WERI-Rb-1 (cell line): ENCODE measurements around the gene XPOT.

Source experiments
- DNase-seq: peaks from one replicate; pipeline ENCODE4 v3.0.0-alpha.2; 2020
- H3K27ac ChIP-seq: fragments of 250-450 bp; sonication (Bioruptor Pico); 2 replicates; pipeline ENCODE4 v1.5.1; 2020; ENCODE audit warnings: mild to moderate bottlenecking, moderate library complexity
- H3K27me3 ChIP-seq: fragments of 250-450 bp; sonication (Bioruptor Pico); 2 replicates; pipeline ENCODE4 v1.5.1; 2021; ENCODE audit warnings: mild to moderate bottlenecking, low read depth, moderate library complexity; ENCODE audit not compliant: insufficient read depth, severe bottlenecking
- H3K36me3 ChIP-seq: fragments of 250-450 bp; sonication (Bioruptor Pico); 2 replicates; pipeline ENCODE4 v1.5.1; 2020; ENCODE audit warnings: mild to moderate bottlenecking, moderate library complexity
- H3K4me3 ChIP-seq: 2 replicates; pipeline ENCODE4 v1.5.1; 2011; ENCODE audit warnings: low read depth, mild to moderate bottlenecking, control low read depth, low read length
- H3K9me3 ChIP-seq: fragments of 250-450 bp; sonication (Bioruptor Pico); 2 replicates; pipeline ENCODE4 v1.5.1; 2021; ENCODE audit warnings: mild to moderate bottlenecking, moderate library complexity; ENCODE audit not compliant: severe bottlenecking
- TF ChIP-seq, protein P1 (sequence below): IDR thresholded peaks from 2 replicates; pipeline ENCODE4 v1.5.1; 2011; ENCODE audit warnings: low read depth, mild to moderate bottlenecking, control low read depth, inconsistent platforms, low read length

The XPOT gene

DNA sequence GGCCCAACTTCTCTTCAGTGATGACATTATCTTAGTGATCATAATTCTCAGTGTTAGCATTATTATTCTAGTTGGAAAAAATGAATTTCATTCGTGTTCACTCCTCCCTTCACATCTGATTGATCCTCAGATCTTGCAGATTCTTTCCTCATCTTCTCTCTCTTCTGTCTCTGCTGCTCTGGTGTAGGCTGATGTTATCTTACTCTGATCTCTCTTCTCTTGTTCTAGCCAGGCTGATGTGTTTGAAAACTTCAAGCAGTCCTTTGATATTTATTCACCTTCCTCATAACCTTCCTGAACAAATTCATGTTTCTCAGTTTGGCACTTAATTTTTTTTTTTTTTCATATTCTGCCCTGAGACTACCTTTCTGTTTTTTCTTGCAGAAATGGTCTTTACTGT is 42.1 kb downstream of the XPOT start:
- Histone ChIP-seq H3K36me3 (peaks cover 57% of the 10 kb centered on the region), H3K9me3 (no peaks in the 10 kb centered on the region), H3K27ac (no peak overlapping the region), H3K4me3 (no peak overlapping the region), H3K27me3 (no peaks in the 10 kb centered on the region)
- TF ChIP-seq, protein P1, sequence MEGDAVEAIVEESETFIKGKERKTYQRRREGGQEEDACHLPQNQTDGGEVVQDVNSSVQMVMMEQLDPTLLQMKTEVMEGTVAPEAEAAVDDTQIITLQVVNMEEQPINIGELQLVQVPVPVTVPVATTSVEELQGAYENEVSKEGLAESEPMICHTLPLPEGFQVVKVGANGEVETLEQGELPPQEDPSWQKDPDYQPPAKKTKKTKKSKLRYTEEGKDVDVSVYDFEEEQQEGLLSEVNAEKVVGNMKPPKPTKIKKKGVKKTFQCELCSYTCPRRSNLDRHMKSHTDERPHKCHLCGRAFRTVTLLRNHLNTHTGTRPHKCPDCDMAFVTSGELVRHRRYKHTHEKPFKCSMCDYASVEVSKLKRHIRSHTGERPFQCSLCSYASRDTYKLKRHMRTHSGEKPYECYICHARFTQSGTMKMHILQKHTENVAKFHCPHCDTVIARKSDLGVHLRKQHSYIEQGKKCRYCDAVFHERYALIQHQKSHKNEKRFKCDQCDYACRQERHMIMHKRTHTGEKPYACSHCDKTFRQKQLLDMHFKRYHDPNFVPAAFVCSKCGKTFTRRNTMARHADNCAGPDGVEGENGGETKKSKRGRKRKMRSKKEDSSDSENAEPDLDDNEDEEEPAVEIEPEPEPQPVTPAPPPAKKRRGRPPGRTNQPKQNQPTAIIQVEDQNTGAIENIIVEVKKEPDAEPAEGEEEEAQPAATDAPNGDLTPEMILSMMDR, result no peak
- DNase-seq, result no peak

DNA sequence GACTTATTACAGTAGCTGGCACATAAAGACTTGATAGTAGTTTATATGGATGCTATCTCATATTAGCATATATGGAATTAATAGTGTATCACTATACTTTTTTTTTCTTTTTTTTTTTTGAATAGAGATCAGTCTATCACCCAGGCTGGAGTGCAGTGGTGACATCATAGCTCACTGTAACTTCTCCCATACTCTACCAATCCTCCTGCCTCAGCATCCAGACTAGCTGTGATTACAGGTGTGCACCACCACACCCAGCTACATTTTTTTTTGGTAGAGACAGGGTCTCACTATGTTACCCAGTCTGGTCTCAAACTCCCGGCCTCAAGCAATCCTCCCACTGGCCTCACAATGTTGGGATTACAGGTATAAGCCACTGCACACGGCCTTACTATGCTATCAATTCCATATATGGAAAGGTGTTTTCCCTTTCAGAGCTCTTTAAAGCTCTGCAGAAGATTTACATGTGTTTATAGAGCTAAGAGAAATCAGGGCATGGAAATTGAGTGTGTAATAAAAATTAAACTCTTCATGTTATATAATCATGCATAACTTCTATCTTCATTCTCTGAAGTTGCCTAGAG is 46.0 kb downstream of the XPOT start:
- Histone ChIP-seq H3K27ac (no peak overlapping the region), H3K27me3 (no peaks in the 10 kb centered on the region), H3K9me3 (no peaks in the 10 kb centered on the region), H3K4me3 (no peak overlapping the region), H3K36me3 (peaks cover 34% of the 10 kb centered on the region)
- TF ChIP-seq, protein P1, result no peak
- DNase-seq, result peak; percentile 18

DNA sequence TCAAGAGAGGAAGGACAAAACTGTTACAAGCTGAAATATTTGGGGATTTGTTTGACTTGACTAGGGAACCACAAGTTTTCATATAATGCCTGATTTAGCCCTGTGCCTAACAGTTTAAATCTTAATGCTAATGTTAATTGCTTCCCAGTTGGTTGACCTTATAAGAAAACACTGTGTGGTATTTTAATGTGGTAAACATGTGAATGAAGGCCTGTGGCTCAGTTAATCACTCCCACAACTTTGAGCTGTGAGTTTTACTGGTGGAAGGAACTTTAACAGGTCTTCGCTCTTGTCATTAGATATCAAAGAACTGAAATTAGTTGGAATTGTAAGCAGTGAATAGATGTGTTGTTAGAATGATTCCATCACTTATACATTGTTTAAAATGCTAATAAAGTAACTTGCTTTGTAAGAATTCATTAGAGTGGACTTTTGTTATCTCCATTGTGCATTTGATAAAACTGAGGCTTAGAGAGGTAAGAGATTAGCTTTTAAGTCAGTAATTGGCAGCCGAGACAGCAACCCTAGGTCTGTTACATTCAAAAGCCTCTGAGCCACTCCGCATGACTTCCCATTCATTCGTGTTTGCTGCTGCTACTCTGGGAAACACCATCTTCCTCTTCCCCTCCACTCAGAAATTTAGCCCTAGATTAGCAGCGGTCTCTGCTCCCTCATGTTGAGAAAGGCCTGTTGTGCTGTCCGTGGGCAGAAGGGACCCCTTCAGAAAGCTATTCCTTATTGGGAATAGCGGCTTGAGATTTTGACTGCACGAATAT is 46.7 kb downstream of the XPOT start:
- Histone ChIP-seq H3K36me3 (peaks cover 33% of the 10 kb centered on the region), H3K27me3 (no peaks in the 10 kb centered on the region), H3K27ac (peak overlapping the region; percentile 96), H3K4me3 (peak overlapping the region; percentile 99), H3K9me3 (no peaks in the 10 kb centered on the region)
- TF ChIP-seq, protein P1, result no peak
- DNase-seq, result peak; percentile 43

DNA sequence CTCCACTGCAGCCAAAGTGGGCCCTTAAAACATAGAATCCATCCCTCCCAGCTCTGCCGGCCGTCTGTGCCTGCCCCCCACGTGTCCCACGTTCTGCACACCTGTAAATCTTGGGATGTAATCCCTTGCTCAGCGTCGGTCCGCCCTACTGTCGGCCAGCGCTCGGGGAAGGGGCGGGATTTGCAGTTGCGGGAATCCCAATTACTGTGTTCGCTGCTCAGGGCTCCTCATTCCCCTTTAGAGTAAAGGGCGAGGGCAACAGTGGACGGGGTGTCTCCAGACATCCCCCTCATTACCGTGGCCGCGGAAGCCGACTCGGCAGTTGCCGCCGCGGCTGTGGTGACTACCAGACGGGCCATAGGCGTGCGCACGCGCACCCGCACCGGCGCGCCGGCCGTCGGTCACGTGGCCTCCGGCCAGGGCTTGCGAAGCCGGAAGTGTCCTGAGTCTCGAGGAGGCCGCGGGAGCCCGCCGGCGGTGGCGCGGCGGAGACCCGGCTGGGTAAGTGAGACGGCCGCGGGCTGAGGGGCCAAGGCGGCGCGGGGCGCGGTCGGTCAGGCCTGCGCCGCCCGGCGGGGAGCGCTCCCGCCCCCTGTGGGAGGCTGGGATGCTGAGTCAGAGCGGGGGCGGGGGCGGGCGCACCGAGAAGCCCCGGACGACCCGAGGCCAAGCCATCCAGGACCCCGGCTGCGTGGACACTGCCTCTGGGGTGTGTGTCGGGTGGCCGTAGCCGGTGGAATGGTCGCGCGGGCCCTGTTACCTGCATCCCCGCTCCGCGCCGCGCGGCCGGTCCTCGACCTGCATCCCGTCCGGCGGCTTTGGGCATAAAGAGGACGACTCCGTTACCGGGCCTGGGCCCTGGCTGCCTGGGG is 47.7 kb downstream of the XPOT start, which contains the start of gene TBK1:
Gene TBK1 (plus strand): TSS at position 434 of the 872 bp plus-strand sequence. CDS start 3,751 bp downstream, outside the sequence.
- peak; percentile 91 for DNase-seq
- H3K27me3 ChIP-seq, result no peaks in the 10 kb centered on the region
- peak within 1 kb of the TSS; percentile 96 for H3K27ac ChIP-seq
- no peaks in the 10 kb centered on the region for H3K9me3 ChIP-seq
- H3K4me3 ChIP-seq, result peak within 1 kb of the TSS; percentile 99
- TF ChIP-seq, protein P1, result no peak
- peaks cover 26% of the 10 kb centered on the region for H3K36me3 ChIP-seq

DNA sequence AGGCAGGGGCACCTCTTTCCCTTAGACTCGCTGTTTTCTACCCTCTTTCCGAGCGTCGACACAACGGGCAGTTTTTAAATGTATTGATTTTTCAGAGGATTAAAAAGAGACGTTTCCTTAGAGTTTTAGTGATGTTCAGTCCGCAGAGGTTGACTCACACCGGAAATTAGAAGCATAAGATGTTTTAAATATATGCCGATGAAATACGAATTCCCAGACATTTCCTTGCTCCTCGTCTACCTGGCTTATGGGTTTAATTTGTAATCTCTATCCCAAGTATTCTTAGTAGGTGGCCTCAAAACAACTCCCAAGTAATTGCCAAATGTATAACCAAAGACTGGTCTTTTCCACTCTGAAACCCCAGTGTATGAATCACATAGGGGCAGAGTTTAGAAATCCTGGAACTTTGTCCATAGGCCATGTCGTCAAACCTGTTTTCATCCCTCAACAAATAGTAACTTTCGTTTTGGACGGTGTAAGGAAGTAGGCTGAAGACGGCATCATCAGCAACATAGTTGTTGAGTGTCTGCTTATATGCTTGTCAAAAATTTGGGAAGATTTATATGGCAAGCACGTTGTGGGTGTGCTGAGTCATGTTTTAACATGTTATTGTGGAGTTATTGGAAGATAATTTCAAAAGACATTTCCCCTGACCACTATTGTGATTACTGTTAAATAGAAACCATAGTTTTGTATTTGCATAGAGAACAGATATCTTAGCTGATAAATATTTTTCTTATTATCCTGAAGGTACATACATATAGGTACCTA is 48.6 kb downstream of the XPOT start:
- DNase-seq, result no peak
- TF ChIP-seq, protein P1, result no peak
- H3K27ac ChIP-seq, result peak overlapping the region; percentile 96
- peaks cover 26% of the 10 kb centered on the region for H3K36me3 ChIP-seq
- no peaks in the 10 kb centered on the region for H3K9me3 ChIP-seq
- H3K27me3 ChIP-seq, result no peaks in the 10 kb centered on the region
- H3K4me3 ChIP-seq, result peak overlapping the region; percentile 99
